Epithelial cell of proximal tubule (primary cell): Measurements from ENCODE around the gene CCN6. TPM values are rescaled to one million over a fixed set of nuclear protein-coding genes. Genes with fewer than 3 reads are reported as not detected.

Experiments
- DNase-seq: peaks from one replicate; pipeline ENCODE4 v3.0.0-alpha.2; 2011; ENCODE audit warnings: low read depth
- H3K4me3 ChIP-seq: 2 replicates; pipeline ENCODE4 v1.5.1; 2011; ENCODE audit warnings: low read depth, mild to moderate bottlenecking, low read length
- total RNA-seq: library from RNA; depleted of rRNA; stranded (reverse); fragments of >200 nt; gene quantifications from 2 replicates; pipeline ENCODE4 v1.2.3, GENCODE V29; 2015
- TF ChIP-seq, protein P1 (sequence below): conservative IDR thresholded peaks from 2 replicates; pipeline ENCODE4 v1.5.1; 2012; ENCODE audit warnings: low read depth, mild to moderate bottlenecking, low read length

The CCN6 gene
- total RNA-seq = 0.58 and 1.4 TPM in 2 replicates

- DNase-seq = no peak
- H3K4me3 ChIP-seq = peak within 1 kb of the TSS; percentile 9
- TF ChIP-seq, protein P1, sequence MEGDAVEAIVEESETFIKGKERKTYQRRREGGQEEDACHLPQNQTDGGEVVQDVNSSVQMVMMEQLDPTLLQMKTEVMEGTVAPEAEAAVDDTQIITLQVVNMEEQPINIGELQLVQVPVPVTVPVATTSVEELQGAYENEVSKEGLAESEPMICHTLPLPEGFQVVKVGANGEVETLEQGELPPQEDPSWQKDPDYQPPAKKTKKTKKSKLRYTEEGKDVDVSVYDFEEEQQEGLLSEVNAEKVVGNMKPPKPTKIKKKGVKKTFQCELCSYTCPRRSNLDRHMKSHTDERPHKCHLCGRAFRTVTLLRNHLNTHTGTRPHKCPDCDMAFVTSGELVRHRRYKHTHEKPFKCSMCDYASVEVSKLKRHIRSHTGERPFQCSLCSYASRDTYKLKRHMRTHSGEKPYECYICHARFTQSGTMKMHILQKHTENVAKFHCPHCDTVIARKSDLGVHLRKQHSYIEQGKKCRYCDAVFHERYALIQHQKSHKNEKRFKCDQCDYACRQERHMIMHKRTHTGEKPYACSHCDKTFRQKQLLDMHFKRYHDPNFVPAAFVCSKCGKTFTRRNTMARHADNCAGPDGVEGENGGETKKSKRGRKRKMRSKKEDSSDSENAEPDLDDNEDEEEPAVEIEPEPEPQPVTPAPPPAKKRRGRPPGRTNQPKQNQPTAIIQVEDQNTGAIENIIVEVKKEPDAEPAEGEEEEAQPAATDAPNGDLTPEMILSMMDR = no peak
These were observed at the start of gene CCN6 for GRCh38 chr6:112054001-112054400. Gene CCN6, plus strand, starts transcription at chr6:112054104. Its CDS starts 254 bp downstream, at chr6:112054358.

DNA sequence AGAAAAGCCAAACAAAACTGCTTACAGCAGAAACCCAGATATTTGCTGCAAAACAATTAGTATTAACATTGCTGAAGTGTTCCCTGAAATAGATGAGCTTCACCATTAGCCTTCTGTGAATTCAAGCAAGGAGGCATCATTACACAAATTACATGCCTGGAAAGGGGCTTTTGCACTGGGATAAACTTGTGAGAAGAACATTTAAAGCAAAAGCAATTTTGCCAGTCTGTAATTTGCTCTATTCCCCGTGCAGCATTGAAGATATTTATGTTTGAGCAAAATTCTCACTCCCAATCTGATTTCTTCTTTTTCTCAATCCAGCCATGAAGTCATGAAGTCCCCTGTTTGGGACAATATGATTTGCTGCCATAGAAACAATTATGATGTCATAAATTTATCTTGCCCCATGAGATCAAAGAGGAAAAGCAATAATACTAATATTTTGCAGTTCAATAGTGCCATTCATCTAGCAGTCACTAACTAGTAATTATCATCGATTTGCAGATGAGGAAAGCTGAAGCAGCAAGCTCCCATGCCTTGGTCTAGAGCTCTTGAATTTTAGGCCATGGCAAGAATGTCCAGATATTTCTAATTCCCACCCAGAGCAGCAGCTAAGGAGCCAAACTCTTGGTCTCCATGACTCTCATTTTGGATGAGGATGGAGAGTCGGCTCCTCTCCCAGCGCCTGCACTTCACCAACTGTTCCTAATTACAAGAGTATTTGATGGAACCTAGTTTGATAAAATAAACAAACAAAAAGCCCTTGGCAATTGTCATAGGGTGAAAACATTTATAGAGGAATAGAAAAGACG is 49.5 kb upstream of the CCN6 start:
- DNase-seq = no peak
- TF ChIP-seq, protein P1 = no peak
- H3K4me3 ChIP-seq = no peak overlapping the region

DNA sequence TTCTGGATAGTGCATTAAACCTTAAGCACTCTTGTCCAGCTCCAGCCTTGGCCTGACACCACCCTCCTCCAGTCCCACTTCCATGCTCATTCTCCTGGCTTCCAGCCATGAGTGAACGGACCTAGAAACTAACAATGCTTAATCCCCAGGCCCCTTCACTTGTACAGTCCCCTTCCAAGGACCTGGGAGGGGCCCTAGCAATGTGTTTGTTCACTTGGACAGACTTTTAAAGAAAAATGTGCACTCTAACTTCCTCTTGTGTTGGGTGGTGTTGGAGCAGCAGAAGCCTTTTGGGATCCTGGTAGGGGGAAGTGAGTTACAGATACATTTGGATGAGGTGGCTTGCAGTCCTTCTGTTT is 48.9 kb upstream of the CCN6 start:
- TF ChIP-seq, protein P1 = no peak
- H3K4me3 ChIP-seq = no peak overlapping the region
- DNase-seq = no peak

GRCh38 chr6:112007254-112007653 is 46.6 kb upstream of the CCN6 start:
- no peak for DNase-seq
- H3K4me3 ChIP-seq = no peak overlapping the region
- TF ChIP-seq, protein P1 = no peak

DNA sequence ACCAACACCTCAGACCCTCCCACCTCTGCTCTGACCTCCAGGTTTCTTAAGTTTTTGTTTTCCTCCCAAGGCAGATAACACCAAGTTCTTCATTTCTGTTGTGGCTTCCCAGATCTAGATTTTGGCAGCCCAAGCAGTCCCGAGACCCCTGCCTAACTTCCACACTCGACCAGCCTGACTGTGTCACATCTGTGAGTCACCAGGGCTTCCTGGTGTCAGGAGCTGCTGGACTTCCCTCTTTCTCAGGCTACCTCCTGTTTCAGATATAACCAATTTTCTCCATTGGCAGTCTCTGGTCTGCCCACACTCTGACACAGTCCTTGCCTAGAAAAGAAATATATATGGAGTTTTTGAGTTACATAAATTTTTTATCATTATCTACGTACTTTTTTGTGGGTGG is 46.1 kb upstream of the CCN6 start:
- H3K4me3 ChIP-seq = no peak overlapping the region
- no peak for DNase-seq
- TF ChIP-seq, protein P1 = no peak

GRCh38 chr6:112008482-112008881 is 45.4 kb upstream of the CCN6 start:
- TF ChIP-seq, protein P1 = no peak

DNA sequence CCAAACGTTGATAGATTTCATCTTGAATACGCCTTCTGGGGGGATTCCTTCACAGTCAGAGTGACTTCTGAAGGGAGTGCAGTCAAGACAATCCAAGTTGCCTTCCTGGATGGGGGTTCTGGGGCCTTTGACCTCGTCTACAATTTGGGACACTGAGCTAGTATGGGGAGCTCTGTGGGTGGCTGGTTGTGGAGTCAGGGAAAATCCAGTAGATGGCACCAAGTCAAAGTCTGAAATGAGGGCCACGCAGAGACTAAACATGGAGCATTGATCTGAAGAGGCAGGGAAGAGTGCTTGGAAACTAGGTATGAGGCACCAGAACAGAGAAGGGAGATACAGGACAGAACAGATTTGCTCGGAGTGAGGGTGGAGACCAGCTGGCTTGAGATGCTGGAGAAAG is 43.6 kb upstream of the CCN6 start:
- no peak overlapping the region for H3K4me3 ChIP-seq
- DNase-seq = no peak
- TF ChIP-seq, protein P1 = peak; percentile 63

More at GRCh38 chr6:112008482-112008881, 45.4 kb upstream of the CCN6 start:
- H3K4me3 ChIP-seq = no peak overlapping the region
- DNase-seq = no peak
